Endothelial cell of umbilical vein (primary cell): Measurements from ENCODE around the gene DNAL1. TPM values are rescaled to one million over a fixed set of nuclear protein-coding genes. Genes with fewer than 3 reads are reported as not detected.

Experiments used
- BruUV-seq: library from RNA; stranded (reverse); fragments of 400-500 nt; replicated peaks from 2 replicates; lab custom pipeline; 2021; lab: Mats Ljungman, UMichigan
- CTCF ChIA-PET: fragments of 300-600, 350-600 bp; sonication (Branson Sonifier 250); formaldehyde crosslinking; loops from one replicate; lab custom pipeline; 2021; ENCODE audit warnings: antibody characterized with exemption, inconsistent platforms; lab: Charles Lee
- POLR2A ChIA-PET: fragments of 300-600, 350-600 bp; sonication (Branson Sonifier 250); formaldehyde crosslinking; loops from one replicate; lab custom pipeline; 2021; ENCODE audit warnings: antibody characterized with exemption, inconsistent platforms; lab: Charles Lee
- DNase-seq: peaks from one replicate; pipeline ENCODE4 v3.0.0-alpha.2; 2011; ENCODE audit warnings: low read depth, low spot score
- FAIRE-seq: peaks from 2 replicates; lab custom pipeline; 2011; peaks lifted over from hg19 to GRCh38; lab: Jason Lieb, UNC
- H2AFZ ChIP-seq: 2 replicates; pipeline ENCODE4 v1.6.0; 2012; ENCODE audit warnings: low read depth, low read length, control low read depth, inconsistent platforms
- H3K27ac ChIP-seq: 2 replicates; pipeline ENCODE4 v1.5.1; 2011; ENCODE audit warnings: low read depth, mild to moderate bottlenecking, control low read depth, low read length, moderate library complexity; ENCODE audit not compliant: insufficient read depth
- H3K27me3 ChIP-seq, 2 experiments: 2 replicates each; pipeline versions ENCODE4 v1.6.0 to v1.6.1; 2011; ENCODE audit warnings: low read length in 2 of 2, mixed read lengths in 1 of 2; ENCODE audit not compliant: control insufficient read depth in 2 of 2, insufficient read depth in 2 of 2
- H3K36me3 ChIP-seq, 2 experiments: 2 replicates in 1 of 2; 3 replicates in 1 of 2; pipeline ENCODE4 v1.5.1; 2011; ENCODE audit warnings: low read length in 2 of 2, mild to moderate bottlenecking in 1 of 2, moderate library complexity in 1 of 2; ENCODE audit not compliant: control insufficient read depth in 2 of 2, insufficient read depth in 2 of 2; ENCODE audit errors: extremely low read depth in 1 of 2
- H3K4me1 ChIP-seq: 3 replicates; pipeline ENCODE4 v1.5.1; 2011; ENCODE audit warnings: mild to moderate bottlenecking, low read length; ENCODE audit not compliant: control insufficient read depth, insufficient read depth; ENCODE audit errors: extremely low read depth
- H3K4me2 ChIP-seq: 2 replicates; pipeline ENCODE4 v1.6.1; 2011; ENCODE audit warnings: low read length, control low read depth, mixed read lengths; ENCODE audit not compliant: insufficient read depth
- H3K4me3 ChIP-seq, 3 experiments: fragments of 200-600 bp in 1 of 3; sonication (generic), shearing (Covaris generic) in 1 of 3; replicated peaks in 1 of 3; 2 replicates each; pipeline ENCODE4 v1.5.1; 2011 to 2016; ENCODE audit warnings: control low read depth in 3 of 3, low read length in 3 of 3, mild to moderate bottlenecking in 2 of 3, inconsistent platforms in 1 of 3, low read depth in 1 of 3, moderate library complexity in 1 of 3; ENCODE audit not compliant: insufficient read depth in 1 of 3
- H3K79me2 ChIP-seq: 2 replicates; pipeline ENCODE4 v1.6.0; 2012; ENCODE audit warnings: low read length, inconsistent platforms; ENCODE audit not compliant: control insufficient read depth, insufficient read depth
- H3K9ac ChIP-seq: replicated peaks from 2 replicates; pipeline ENCODE3; 2011; ENCODE audit warnings: low read length, control low read depth; ENCODE audit not compliant: insufficient read depth; ENCODE audit errors: extremely low read depth
- H3K9me1 ChIP-seq: replicated peaks from 3 replicates; pipeline ENCODE4 v1.6.0; 2011; ENCODE audit warnings: mild to moderate bottlenecking, low read length; ENCODE audit not compliant: control insufficient read depth, insufficient read depth; ENCODE audit errors: extremely low read depth
- H3K9me3 ChIP-seq: replicated peaks from 2 replicates; pipeline ENCODE4 v1.5.1; 2012; ENCODE audit warnings: low read length, inconsistent platforms; ENCODE audit not compliant: control insufficient read depth, insufficient read depth
- H4K20me1 ChIP-seq: replicated peaks from 2 replicates; pipeline ENCODE3; 2011; ENCODE audit warnings: mild to moderate bottlenecking, low read length; ENCODE audit not compliant: control insufficient read depth, insufficient read depth; ENCODE audit errors: extremely low read depth
- CTCF ChIP-seq, 2 donors: IDR thresholded peaks; 1 replicate in 1 of 2; 2 replicates in 1 of 2; pipeline ENCODE4 v1.5.1; 2011; ENCODE audit warnings: low read length in 2 of 2, mild to moderate bottlenecking in 2 of 2, moderate library complexity in 2 of 2, control low read depth in 1 of 2, inconsistent platforms in 1 of 2, low read depth in 1 of 2; ENCODE audit not compliant: insufficient read depth in 1 of 2; ENCODE audit errors: extremely low read depth in 1 of 2
- EZH2 ChIP-seq: IDR thresholded peaks from 2 replicates; pipeline ENCODE4 v1.6.1; 2012; ENCODE audit warnings: borderline replicate concordance, low read depth, mild to moderate bottlenecking, moderate library complexity, low read length, inconsistent platforms; ENCODE audit not compliant: severe bottlenecking
- FOS ChIP-seq: IDR thresholded peaks from 2 replicates; pipeline ENCODE4 v1.6.1; 2011; ENCODE audit warnings: mild to moderate bottlenecking, low read length, moderate library complexity, borderline replicate concordance; ENCODE audit not compliant: insufficient read depth
- JUN ChIP-seq: IDR thresholded peaks from 2 replicates; pipeline ENCODE4 v1.6.1; 2011; ENCODE audit warnings: borderline replicate concordance, low read depth; ENCODE audit not compliant: insufficient read length, insufficient read depth
- POLR2A ChIP-seq: IDR thresholded peaks from 2 replicates; pipeline ENCODE4 v1.6.1; 2012; ENCODE audit warnings: low read depth, mild to moderate bottlenecking, control low read depth, low read length
- dilution Hi-C: fragments of 300-500 bp; cut with MboI; formaldehyde crosslinking; loops from one replicate; pipeline ENCODE4 v1.15.0; 2019; ENCODE audit warnings: low sequenced_read_pairs; ENCODE audit not compliant: extremely low pct_ligation_motif_present
- intact Hi-C: fragments of 100-400 bp; cut with micrococcal nuclease; formaldehyde crosslinking; loops from one replicate; pipeline ENCODE4 v1.10.0; 2022
- polyA plus RNA-seq, 4 experiments: library from polyadenylated mRNA; depleted of rRNA in 3 of 4; stranded (reverse) in 3 of 4; unstranded in 1 of 4; fragments of >200 nt; gene quantifications; 2 replicates each; pipeline versions ENCODE4 v1.2.1 to v1.2.3, GENCODE V29; 2011 to 2012; ENCODE audit warnings: missing spikeins in 1 of 4
- total RNA-seq: library from RNA; stranded (reverse); gene quantifications from 2 replicates; pipeline ENCODE4 v1.2.3, GENCODE V29; 2021
- TF ChIP-seq, protein P1 (sequence below): IDR thresholded peaks from 2 replicates; pipeline ENCODE4 v1.6.1; 2011; ENCODE audit not compliant: insufficient read depth, insufficient read length

DNAL1 gene
- total and polyA plus RNA-seq, 2 donors (not counting 3 experiments of a cell fraction or from before 2014, with no cell fraction given) = 2.4 to 15.3 TPM

DNA sequence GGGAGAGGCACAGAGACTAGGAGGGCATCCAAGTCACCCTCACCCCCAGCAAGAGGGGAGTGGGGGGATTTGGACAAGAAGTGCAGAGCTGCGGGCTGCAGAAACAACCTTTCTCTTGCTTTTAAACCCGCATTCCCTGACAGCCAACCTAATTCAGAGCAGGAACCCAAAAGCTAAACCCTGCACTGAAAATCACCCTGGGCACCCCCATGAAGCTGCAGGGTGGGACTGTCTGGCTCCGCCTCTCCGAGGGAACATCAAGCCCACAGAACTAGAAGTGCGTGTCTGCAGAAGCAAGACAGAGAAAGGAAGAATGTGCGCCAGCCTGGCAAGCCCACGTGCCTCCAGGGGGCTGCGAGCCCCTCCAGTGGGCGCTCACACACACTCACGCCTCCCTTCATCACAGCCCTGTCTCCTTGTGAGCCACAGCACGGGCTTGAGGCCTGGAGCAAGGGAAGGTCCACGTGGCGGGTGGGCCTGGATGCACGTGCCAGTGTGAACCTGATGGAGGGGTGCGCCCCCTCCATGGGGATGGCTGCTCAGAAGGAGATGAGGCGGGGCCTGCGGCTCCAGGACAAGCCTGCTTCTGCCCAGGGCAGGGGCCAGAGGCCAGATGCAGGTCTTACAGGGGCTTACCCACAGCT lies 97.2 kb downstream of the DNAL1 start:
- FAIRE-seq = no peak
- Histone ChIP-seq H3K4me1 (peaks cover 71% of the 10 kb centered on the region), H3K9me3 (no peaks in the 10 kb centered on the region), H3K9me1 (no peaks in the 10 kb centered on the region), H3K36me3 (peaks cover 5 to 17% of the 10 kb centered on the region in 2 experiments), H3K9ac (peak overlapping the region; percentile 86), H3K4me2 (peak overlapping the region; percentile 81), H3K27me3 (no peaks in the 10 kb centered on the region), H2AFZ (no peak overlapping the region), H3K79me2 (peaks cover 90% of the 10 kb centered on the region), H3K27ac (peak overlapping the region; percentile 96), H4K20me1 (no peaks in the 10 kb centered on the region), H3K4me3 (peak overlapping the region in 1 of 3 experiments; percentile 29)
- ChIA-PET POLR2A (interaction anchor here (0.6 to 3.0 kb wide), 4 partner anchors 12 to 38 kb away, joined by 3 to 31 read pairs (median 4); no protein-coding TSS in a partner anchor), CTCF (interaction anchor here (0.6 to 8.9 kb wide), 10 partner anchors 8 to 516 kb away, joined by 3 to 91 read pairs (median 9); a partner anchor contains a TSS)
- dilution Hi-C loops (no loop called here), intact Hi-C loops (loop anchor here (1.0 to 5.0 kb wide), 8 partner anchors 11 to 110 kb away; partner anchors contain the start of genes PNMA1 and PTGR2)
- DNase-seq = peak; percentile 41
- TF ChIP-seq, protein P1, sequence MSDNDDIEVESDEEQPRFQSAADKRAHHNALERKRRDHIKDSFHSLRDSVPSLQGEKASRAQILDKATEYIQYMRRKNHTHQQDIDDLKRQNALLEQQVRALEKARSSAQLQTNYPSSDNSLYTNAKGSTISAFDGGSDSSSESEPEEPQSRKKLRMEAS = peak; percentile 69
- no peak for TF ChIP-seq CTCF (IDR thresholded peaks at IDR 0.05; ENCODE audit: extremely low read depth in 1 of 2, insufficient read depth in 1 of 2, low read depth in 1 of 2, low read length in 2 of 2)
- TF ChIP-seq POLR2A = peak; percentile 5
- TF ChIP-seq EZH2 = no peak
- TF ChIP-seq FOS = no peak
- TF ChIP-seq JUN = no peak
- BruUV-seq = no TSS peak
